ENCODE data around the gene P4HA1.

P4HA1 gene

GRCh38 chr10:73084209-73084608 lies 12.5 kb downstream of the P4HA1 start:
- no peak for TF ChIP-seq CTCF (IDR thresholded peaks at IDR 0.05; ENCODE audit: insufficient read depth, low read depth, low read length, missing control alignments)
- no peak overlapping the region for H3K4me3 ChIP-seq (ENCODE audit: low read length)
- no peak for DNase-seq (ENCODE audit: low read depth)

GRCh38 chr10:73083221-73083620 lies 13.4 kb downstream of the P4HA1 start:
- DNase-seq (ENCODE audit: low read depth): no peak
- no peak for TF ChIP-seq CTCF (IDR thresholded peaks at IDR 0.05; ENCODE audit: insufficient read depth, low read depth, low read length, missing control alignments)

GRCh38 chr10:73079779-73080541 lies 16.7 kb downstream of the P4HA1 start:
- H3K4me3 ChIP-seq (ENCODE audit: low read length): no peak overlapping the region
- DNase-seq (ENCODE audit: low read depth): no peak
- no peak for TF ChIP-seq CTCF (IDR thresholded peaks at IDR 0.05; ENCODE audit: insufficient read depth, low read depth, low read length, missing control alignments)

More at GRCh38 chr10:73083221-73083620, 13.4 kb downstream of the P4HA1 start:
- H3K4me3 ChIP-seq (ENCODE audit: low read length): no peak overlapping the region

- no peak overlapping the region for H3K4me3 ChIP-seq (ENCODE audit: low read length)
These were observed 20.1 kb downstream of the P4HA1 start for GRCh38 chr10:73076360-73077183.

GRCh38 chr10:73075829-73076228 lies 20.8 kb downstream of the P4HA1 start:
- TF ChIP-seq CTCF (IDR thresholded peaks at IDR 0.05; ENCODE audit: insufficient read depth, low read depth, low read length, missing control alignments): no peak
- no peak overlapping the region for H3K4me3 ChIP-seq (ENCODE audit: low read length)
- no peak for DNase-seq (ENCODE audit: low read depth)

More at GRCh38 chr10:73076360-73077183, 20.1 kb downstream of the P4HA1 start:
- no peak for DNase-seq (ENCODE audit: low read depth)
- no peak for TF ChIP-seq CTCF (IDR thresholded peaks at IDR 0.05; ENCODE audit: insufficient read depth, low read depth, low read length, missing control alignments)

- no peak for TF ChIP-seq CTCF (IDR thresholded peaks at IDR 0.05; ENCODE audit: insufficient read depth, low read depth, low read length, missing control alignments)
- no peak for DNase-seq (ENCODE audit: low read depth)
These were observed 23.0 kb downstream of the P4HA1 start for GRCh38 chr10:73073627-73074026.

More at GRCh38 chr10:73073627-73074026, 23.0 kb downstream of the P4HA1 start:
- no peak overlapping the region for H3K4me3 ChIP-seq (ENCODE audit: low read length)
